ENCODE results near the gene PTTG1IP.

- no peak for TF ChIP-seq DR1 (CRISPR knock-in tag; IDR thresholded peaks at IDR 0.05)
- TF ChIP-seq BATF2 (CRISPR knock-in tag; IDR thresholded peaks at IDR 0.05), result no peak
- TF ChIP-seq ZNF337 (CRISPR knock-in tag; IDR thresholded peaks at IDR 0.05; ENCODE audit: borderline replicate concordance, low read depth), result no peak
- no peak for TF ChIP-seq NR2F2 (IDR thresholded peaks at IDR 0.05; ENCODE audit: borderline replicate concordance, low read depth)
- no peak for TF ChIP-seq CC2D1A (CRISPR knock-in tag; IDR thresholded peaks at IDR 0.05)
- no peak for TF ChIP-seq CTCF (CRISPR knock-in tag; IDR thresholded peaks at IDR 0.05)
- TF ChIP-seq TCF7 (IDR thresholded peaks at IDR 0.05; ENCODE audit: low read depth), result no peak
- no peak for TF ChIP-seq EHMT2 (IDR thresholded peaks at IDR 0.05; ENCODE audit: borderline replicate concordance, low read depth, low read length)
- no peak for TF ChIP-seq ZNF747 (CRISPR knock-in tag; IDR thresholded peaks at IDR 0.05; ENCODE audit: borderline replicate concordance)
- TF ChIP-seq CBX5 (CRISPR knock-in tag; IDR thresholded peaks at IDR 0.05; ENCODE audit: borderline replicate concordance), result no peak
- TF ChIP-seq MAFG (CRISPR knock-in tag; IDR thresholded peaks at IDR 0.05), result no peak
- TF ChIP-seq CREB1 (IDR thresholded peaks at IDR 0.05), result no peak
- TF ChIP-seq CREB1 (CRISPR knock-in tag; IDR thresholded peaks at IDR 0.05), result no peak
- TF ChIP-seq, protein P1, sequence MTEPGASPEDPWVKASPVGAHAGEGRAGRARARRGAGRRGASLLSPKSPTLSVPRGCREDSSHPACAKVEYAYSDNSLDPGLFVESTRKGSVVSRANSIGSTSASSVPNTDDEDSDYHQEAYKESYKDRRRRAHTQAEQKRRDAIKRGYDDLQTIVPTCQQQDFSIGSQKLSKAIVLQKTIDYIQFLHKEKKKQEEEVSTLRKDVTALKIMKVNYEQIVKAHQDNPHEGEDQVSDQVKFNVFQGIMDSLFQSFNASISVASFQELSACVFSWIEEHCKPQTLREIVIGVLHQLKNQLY (CRISPR knock-in tag; IDR thresholded peaks at IDR 0.05), result no peak
Observed at GRCh38 chr21:44813149-44813548, 60.3 kb downstream of the PTTG1IP start.

All from HepG2 (cell line).